Measurements from ENCODE around the gene CCRL2. TPM values are rescaled to one million over a fixed set of nuclear protein-coding genes. Genes with fewer than 3 reads are reported as not detected.
A peak's percentile ranks its signal among the peaks of the same experiment; 100 is the strongest.

The CCRL2 gene
- total and polyA plus RNA-seq, 9 of the 15 experiments (the other 6 are each of a cell fraction or from before 2014, with no cell fraction given), result 3.4 to 5.7 (median 4.0) TPM

GRCh38 chr3:46433118-46433517 is 26.1 kb downstream of the CCRL2 start (continued):
- TF ChIP-seq ZMIZ1 (IDR thresholded peaks at IDR 0.05; ENCODE audit: low read depth in 2 of 2, low read length in 2 of 2) (0 out of 4 replicates have a peak, but pooled peaks of 1 of the 2 experiments have one; percentile 49), KLF16 (IDR thresholded peaks at IDR 0.05) (peak; percentile 93), ZNF311 (CRISPR knock-in tag; IDR thresholded peaks at IDR 0.05) (peak; percentile 86), SMAD4 (CRISPR knock-in tag; conservative IDR thresholded peaks at IDR 0.05) (peak; percentile 84), SMARCA4 (IDR thresholded peaks at IDR 0.05) (peak; percentile 54; the same call in 1 of the 2 replicates), ZKSCAN8 (CRISPR knock-in tag; IDR thresholded peaks at IDR 0.05) (peak; percentile 87; the same call in 1 of the 2 replicates), NCOR1 (IDR thresholded peaks at IDR 0.05) (peak; percentile 85), STAT5A (IDR thresholded peaks at IDR 0.05; ENCODE audit: borderline replicate concordance, low read length) (0 out of 2 replicates have a peak, but pooled peaks have one; percentile 32), ESRRA (IDR thresholded peaks at IDR 0.05; ENCODE audit: borderline replicate concordance, low read depth) (peak; percentile 19; the same call in 1 of the 2 replicates), SOX6 (IDR thresholded peaks at IDR 0.05) (peak; percentile 67)
